ENCODE data around the gene EIF5A.

Gene EIF5A

DNA sequence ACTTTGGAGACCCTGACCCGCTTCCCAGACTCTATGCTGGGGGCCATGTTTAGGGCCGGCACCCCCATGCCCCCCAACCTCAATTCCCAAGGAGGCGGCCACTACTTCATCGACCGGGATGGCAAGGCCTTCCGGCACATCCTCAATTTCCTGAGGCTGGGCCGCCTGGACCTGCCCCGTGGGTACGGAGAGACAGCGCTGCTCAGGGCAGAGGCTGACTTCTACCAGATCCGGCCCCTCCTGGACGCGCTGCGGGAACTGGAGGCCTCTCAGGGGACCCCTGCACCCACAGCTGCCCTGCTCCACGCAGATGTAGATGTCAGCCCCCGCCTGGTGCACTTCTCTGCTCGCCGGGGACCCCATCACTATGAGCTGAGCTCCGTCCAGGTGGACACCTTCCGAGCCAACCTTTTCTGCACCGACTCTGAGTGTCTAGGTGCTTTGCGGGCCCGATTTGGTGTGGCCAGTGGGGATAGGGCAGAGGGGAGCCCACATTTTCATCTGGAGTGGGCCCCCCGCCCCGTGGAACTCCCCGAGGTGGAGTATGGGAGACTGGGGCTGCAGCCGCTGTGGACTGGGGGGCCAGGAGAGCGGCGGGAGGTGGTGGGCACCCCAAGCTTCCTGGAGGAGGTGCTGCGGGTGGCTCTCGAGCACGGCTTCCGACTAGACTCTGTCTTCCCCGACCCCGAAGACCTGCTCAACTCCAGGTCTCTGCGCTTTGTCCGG lies 45.6 kb downstream of the EIF5A start:
- DNase-seq (ENCODE audit: insufficient read length, low spot score) (no peak), FAIRE-seq (no peak)

DNA sequence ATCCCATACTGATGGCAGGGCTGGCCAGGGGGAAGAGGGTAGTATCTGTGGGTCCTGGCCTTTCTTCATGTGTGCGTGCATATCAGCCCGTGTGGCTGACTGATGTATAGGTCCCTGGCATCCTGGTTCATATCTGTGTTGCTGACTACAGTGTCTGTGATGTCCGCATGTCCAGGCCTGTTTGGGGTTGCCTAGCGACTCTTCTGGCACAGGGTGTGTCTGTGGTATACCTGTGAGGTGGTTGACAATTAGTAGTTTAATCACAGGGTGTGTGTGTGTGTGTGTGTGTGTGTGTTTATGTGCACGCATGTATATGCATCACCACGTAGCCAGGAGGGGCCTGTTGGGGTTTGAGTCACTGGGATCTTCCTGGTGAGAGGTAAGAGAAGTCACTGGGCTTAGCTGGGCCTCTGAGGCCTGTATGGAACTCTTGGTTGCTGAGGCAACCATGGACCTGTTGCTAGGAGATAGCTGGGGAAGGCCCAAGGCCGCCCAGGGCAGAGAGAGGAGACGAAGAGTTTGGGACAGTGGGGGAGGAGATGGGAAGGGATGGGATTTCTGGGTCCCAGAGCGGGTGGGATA lies 46.9 kb downstream of the EIF5A start:
- no peak for DNase-seq (ENCODE audit: insufficient read length, low spot score)
- FAIRE-seq: peak; percentile 58

DNA sequence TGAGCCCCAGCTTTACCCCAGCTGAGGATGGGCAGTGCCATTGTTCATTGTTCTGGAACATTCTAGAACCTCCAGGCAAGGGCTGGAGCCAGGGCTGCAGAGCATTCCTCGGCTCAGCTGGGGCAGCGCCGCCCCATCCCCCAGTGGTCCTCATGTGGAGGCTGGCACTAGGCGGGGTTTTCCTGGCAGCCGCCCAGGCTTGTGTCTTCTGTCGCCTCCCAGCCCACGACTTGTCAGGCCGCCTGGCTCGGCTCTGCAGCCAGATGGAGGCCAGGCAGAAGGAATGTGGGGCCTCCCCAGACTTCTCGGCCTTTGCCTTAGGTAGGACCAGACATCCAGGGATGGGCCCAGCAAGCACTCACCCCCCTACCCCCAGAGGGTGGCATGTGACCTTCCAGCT lies 47.6 kb downstream of the EIF5A start, which contains the start of gene TMEM95:
Gene TMEM95, plus strand, starts transcription at position 104 of the 400 bp plus-strand sequence. Its CDS starts 49 bp downstream, at position 153.
- DNase-seq (ENCODE audit: insufficient read length, low spot score) (no peak), FAIRE-seq (no peak)

DNA sequence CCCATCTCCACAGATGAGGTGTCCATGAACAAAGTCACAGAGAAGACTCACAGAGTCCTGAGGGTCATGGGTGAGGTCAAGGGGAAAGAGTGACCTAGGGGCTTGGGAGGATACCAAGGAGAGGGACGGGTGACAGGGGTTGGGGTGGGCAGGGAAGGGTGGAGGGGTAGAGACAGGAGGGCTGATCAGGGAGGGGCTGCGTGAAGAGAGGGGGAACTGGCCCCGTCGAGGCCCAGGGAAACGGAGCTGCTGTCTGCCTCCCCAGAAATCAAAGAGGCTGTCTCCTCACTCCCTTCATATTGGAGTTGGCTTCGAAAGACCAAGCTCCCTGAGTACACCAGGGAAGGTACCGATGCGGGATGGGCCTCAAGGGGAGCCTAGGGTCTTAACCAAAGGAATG lies 48.1 kb downstream of the EIF5A start:
- FAIRE-seq: no peak
- DNase-seq (ENCODE audit: insufficient read length, low spot score): no peak

DNA sequence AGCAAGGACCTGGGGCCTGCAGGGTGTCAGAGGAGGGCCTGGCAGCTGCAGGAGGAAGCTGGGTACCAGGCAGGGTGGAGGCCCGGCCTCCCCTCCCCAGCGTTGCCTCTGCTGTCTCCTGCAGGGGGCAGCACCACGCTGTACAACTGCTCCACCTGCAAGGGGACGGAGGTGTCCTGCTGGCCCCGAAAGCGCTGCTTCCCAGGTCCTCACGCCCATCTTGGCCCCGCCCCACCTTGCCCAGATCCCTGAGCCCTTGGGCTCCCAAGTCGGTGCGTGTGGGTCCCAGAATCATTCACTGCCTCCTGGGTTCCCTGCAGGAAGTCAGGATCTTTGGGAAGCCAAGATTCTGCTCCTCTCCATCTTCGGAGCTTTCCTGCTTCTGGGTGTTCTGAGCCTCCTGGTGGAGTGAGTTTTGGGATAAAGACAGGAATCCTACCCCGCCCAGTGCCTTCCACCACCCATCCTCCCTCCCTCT lies 48.7 kb downstream of the EIF5A start:
- FAIRE-seq (peak; percentile 88), DNase-seq (ENCODE audit: insufficient read length, low spot score) (peak; percentile 80)

DNA sequence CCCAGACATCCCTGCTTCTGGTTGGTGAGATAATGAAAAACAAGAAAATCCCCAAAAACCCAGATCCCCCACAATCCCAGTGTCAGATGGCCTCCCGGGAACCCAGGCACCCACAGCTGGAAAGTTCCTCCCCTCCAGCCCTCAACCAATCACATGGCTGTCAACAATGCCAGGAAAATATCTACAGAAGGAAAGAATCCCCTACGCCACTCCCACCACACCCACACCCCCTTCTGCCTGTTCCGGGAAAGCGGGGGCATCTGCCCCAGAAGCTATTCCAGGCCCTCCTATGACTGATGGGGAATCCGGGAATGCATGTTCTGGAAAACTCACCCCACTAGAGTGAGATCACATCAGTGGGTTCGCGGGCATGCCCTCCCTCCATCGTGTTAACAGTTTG lies 49.3 kb downstream of the EIF5A start:
- FAIRE-seq (no peak), DNase-seq (ENCODE audit: insufficient read length, low spot score) (no peak)

DNA sequence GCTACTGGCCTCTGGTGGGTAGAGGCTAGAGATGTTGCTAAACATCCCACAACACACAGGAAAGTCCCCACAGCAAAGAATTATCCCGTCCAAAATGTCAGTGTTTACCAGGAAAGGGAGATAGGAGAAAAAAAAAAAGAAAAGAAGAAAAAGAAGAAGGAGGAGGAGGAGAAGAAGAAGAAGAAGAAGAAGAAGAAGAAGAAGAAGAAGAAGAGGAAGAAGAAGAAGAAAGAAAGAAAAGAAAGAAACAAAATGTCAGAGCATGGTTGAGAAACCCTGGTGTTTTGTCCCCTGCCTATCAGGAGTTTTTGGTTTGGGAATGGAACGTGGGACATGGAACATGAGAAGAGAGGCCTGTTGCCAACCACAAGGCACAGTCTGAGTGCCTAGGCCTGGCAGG lies 50.0 kb downstream of the EIF5A start:
- DNase-seq (ENCODE audit: insufficient read length, low spot score) (no peak), FAIRE-seq (no peak)

DNA sequence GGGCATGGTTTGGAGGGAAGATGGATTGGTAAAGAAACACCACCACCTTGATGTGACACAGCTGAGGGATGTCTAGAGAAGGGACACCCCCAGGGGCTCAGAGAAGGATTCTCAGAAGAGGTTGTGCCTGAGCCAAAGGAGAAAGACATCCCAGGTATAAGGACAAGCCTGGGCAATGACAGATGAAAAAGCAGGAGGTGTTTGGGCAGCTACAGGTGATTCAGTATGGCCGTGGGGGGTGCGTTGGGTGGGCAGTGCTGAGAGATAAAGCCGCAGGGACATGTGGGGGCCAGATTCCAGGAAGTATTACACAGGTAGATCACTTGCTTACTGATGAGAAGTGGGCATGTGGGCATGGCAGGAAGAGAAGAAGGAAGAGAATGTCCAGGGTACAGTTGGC lies 54.5 kb downstream of the EIF5A start:
- FAIRE-seq (no peak), DNase-seq (ENCODE audit: insufficient read length, low spot score) (no peak)

Data from HTR-8/SVneo (cell line).